ENCODE results near the gene SNAI1. TPM values are rescaled to one million over a fixed set of nuclear protein-coding genes. Genes with fewer than 3 reads are reported as not detected.

Gene SNAI1
- polyA plus RNA-seq, 1 experiment: 6.5 TPM

DNA sequence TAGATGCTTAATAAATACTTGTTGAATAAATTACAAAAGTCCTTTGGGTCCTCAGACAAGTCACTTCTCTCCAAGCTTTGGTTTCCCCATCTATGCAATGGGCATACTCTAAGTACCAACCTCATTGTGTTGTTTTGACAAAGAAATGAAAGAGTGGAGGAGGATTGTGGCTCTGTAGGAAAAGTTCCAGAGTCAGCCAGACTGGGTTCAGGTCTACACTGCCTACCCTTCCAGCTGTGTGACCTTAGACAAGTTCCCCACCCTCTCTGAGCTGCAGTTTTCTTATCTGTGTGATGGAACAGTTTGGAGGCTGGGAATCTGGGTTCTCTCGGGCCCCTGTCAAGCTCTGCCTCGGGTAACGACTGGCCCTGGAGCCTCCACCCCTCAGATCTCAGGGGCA lies 53.9 kb downstream of the SNAI1 start:
- POLR2A ChIA-PET: no interaction called here
- CTCF ChIA-PET: interaction anchor here (0.9 to 1.5 kb wide), 3 partner anchors 9 to 58 kb away, joined by 3 to 7 read pairs (median 4); no protein-coding TSS in a partner anchor
- H3K36me3 ChIP-seq (ENCODE audit: control insufficient read depth, insufficient read depth, low read length): no peaks in the 10 kb centered on the region
- no peaks in the 10 kb centered on the region for H3K27me3 ChIP-seq (ENCODE audit: control insufficient read depth, insufficient read depth, low read length)
- H3K4me3 ChIP-seq (ENCODE audit: low read depth, low read length): no peak overlapping the region
- TF ChIP-seq, protein P1, sequence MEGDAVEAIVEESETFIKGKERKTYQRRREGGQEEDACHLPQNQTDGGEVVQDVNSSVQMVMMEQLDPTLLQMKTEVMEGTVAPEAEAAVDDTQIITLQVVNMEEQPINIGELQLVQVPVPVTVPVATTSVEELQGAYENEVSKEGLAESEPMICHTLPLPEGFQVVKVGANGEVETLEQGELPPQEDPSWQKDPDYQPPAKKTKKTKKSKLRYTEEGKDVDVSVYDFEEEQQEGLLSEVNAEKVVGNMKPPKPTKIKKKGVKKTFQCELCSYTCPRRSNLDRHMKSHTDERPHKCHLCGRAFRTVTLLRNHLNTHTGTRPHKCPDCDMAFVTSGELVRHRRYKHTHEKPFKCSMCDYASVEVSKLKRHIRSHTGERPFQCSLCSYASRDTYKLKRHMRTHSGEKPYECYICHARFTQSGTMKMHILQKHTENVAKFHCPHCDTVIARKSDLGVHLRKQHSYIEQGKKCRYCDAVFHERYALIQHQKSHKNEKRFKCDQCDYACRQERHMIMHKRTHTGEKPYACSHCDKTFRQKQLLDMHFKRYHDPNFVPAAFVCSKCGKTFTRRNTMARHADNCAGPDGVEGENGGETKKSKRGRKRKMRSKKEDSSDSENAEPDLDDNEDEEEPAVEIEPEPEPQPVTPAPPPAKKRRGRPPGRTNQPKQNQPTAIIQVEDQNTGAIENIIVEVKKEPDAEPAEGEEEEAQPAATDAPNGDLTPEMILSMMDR (IDR thresholded peaks at IDR 0.05; ENCODE audit: insufficient read depth, low read depth, low read length): no peak
- DNase-seq (ENCODE audit: low read depth): no peak

DNA sequence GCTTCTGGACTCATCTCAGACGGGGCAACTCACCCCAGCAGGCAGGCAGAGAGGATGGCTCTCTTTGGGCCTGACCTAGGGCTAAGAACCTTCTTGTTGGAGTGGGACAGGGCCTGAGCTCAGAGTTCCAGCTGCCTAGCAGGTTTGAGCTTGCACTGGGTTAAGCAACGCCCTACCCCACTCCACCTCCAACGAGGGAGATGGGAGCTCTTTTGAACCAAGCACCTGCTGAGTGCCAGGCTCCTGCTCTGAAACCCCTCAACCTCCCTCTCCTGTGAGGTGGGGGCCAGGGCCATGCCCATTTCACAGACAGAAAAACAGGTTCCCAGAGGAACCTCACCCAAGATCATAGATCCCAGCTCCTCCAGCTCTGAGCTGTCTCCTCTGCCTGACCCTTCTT lies 54.3 kb downstream of the SNAI1 start:
- no peak overlapping the region for H3K4me3 ChIP-seq (ENCODE audit: low read depth, low read length)
- H3K27me3 ChIP-seq (ENCODE audit: control insufficient read depth, insufficient read depth, low read length): no peaks in the 10 kb centered on the region
- no peak for DNase-seq (ENCODE audit: low read depth)
- no peaks in the 10 kb centered on the region for H3K36me3 ChIP-seq (ENCODE audit: control insufficient read depth, insufficient read depth, low read length)
- POLR2A ChIA-PET: no interaction called here
- TF ChIP-seq, protein P1 (IDR thresholded peaks at IDR 0.05; ENCODE audit: insufficient read depth, low read depth, low read length): no peak
- CTCF ChIA-PET: interaction anchor here (0.9 to 1.5 kb wide), 3 partner anchors 9 to 58 kb away, joined by 3 to 7 read pairs (median 4); no protein-coding TSS in a partner anchor

- no peaks in the 10 kb centered on the region for H3K36me3 ChIP-seq (ENCODE audit: control insufficient read depth, insufficient read depth, low read length)
- POLR2A ChIA-PET: no interaction called here
- TF ChIP-seq, protein P1 (IDR thresholded peaks at IDR 0.05; ENCODE audit: insufficient read depth, low read depth, low read length): no peak
- CTCF ChIA-PET: interaction anchor here (0.9 to 1.5 kb wide), 3 partner anchors 8 to 59 kb away, joined by 3 to 7 read pairs (median 4); no protein-coding TSS in a partner anchor
- no peaks in the 10 kb centered on the region for H3K27me3 ChIP-seq (ENCODE audit: control insufficient read depth, insufficient read depth, low read length)
- DNase-seq (ENCODE audit: low read depth): no peak
- no peak overlapping the region for H3K4me3 ChIP-seq (ENCODE audit: low read depth, low read length)
Measured at GRCh38 chr20:50037575-50037974, 54.8 kb downstream of the SNAI1 start.

GRCh38 chr20:50038169-50038568 lies 55.4 kb downstream of the SNAI1 start:
- TF ChIP-seq, protein P1 (IDR thresholded peaks at IDR 0.05; ENCODE audit: insufficient read depth, low read depth, low read length): no peak
- no peaks in the 10 kb centered on the region for H3K27me3 ChIP-seq (ENCODE audit: control insufficient read depth, insufficient read depth, low read length)
- H3K36me3 ChIP-seq (ENCODE audit: control insufficient read depth, insufficient read depth, low read length): no peaks in the 10 kb centered on the region
- H3K4me3 ChIP-seq (ENCODE audit: low read depth, low read length): no peak overlapping the region
- ChIA-PET POLR2A (no interaction called here), CTCF (interaction anchor here (1.2 kb wide), 1 partner anchor 59 kb away, joined by 4 read pairs; no protein-coding TSS in a partner anchor)
- no peak for DNase-seq (ENCODE audit: low read depth)

Small RNAs within 50 kb of the gene (small RNA-seq; reads per million reads assigned to genes)
- gene RF00017 (ENCODE audit: insufficient read length, low read depth, low replicate concordance) (not detected), gene RNU6-147P (ENCODE audit: insufficient read length, low read depth, low replicate concordance) (not detected)

Other genes with a start within 250 kb of the SNAI1 start
- gene SLC9A8, start 170.2 kb upstream of the SNAI1 start, polyA plus RNA-seq (2011; rRNA removed): 2.9 and 3.3 TPM in 2 replicates
- gene SPATA2, start 67.5 kb upstream of the SNAI1 start, polyA plus RNA-seq (2011; rRNA removed): 3.5 and 5.7 TPM in 2 replicates
- 53.6 and 54.1 TPM in 2 replicates for gene RNF114, start 46.6 kb upstream of the SNAI1 start, polyA plus RNA-seq (2011; rRNA removed)
- gene UBE2V1, start 130.2 kb downstream of the SNAI1 start, polyA plus RNA-seq (2011; rRNA removed): 101 and 138 TPM in 2 replicates
- 26.1 and 52.3 TPM in 2 replicates for gene PEDS1, start 170.7 kb downstream of the SNAI1 start, polyA plus RNA-seq (2011; rRNA removed)
- 23.3 and 24.6 TPM in 2 replicates for gene CEBPB, start 207.8 kb downstream of the SNAI1 start, polyA plus RNA-seq (2011; rRNA removed)